DMS153 treated with DMSO at 0.1 percent for 48 hours (cell line): ENCODE results near the gene FOXD4L5.
"Not testable (repeated sequence)": the region's sequence is repeated elsewhere in the genome, so short reads cannot be mapped to it uniquely, and the experiment has no call there.

Experiments
- DNase-seq: peaks from one replicate; lab custom pipeline; 2025; ENCODE audit not compliant: unreplicated experiment; lab: John Stamatoyannopoulos, UW

The FOXD4L5 gene

GRCh38 chr9:65285109-65285508, at the start of gene FOXD4L5:
TSS of gene FOXD4L5 (minus strand) at chr9:65285209. CDS start at chr9:65284377, 832 bp downstream.
- not testable (repeated sequence) for DNase-seq

- DNase-seq, result not testable (repeated sequence)
Measured at GRCh38 chr9:65283943-65284342, 1.1 kb downstream of the FOXD4L5 start.

- not testable (repeated sequence) for DNase-seq
Measured at GRCh38 chr9:65282976-65283375, 2.0 kb downstream of the FOXD4L5 start.
